GM19438 (cell line): ENCODE results near the gene PLEKHA4.
"Not testable (repeated sequence)": the region's sequence is repeated elsewhere in the genome, so short reads cannot be mapped to it uniquely, and the experiment has no call there.

Experiments used
- ATAC-seq: cut with Tn5 transposase; IDR thresholded peaks from one replicate; pipeline ENCODE4 v1.9.1; 2021; ENCODE audit warnings: low read depth; ENCODE audit not compliant: unreplicated experiment

PLEKHA4 gene

GRCh38 chr19:48868114-48868886 lies at the start of gene PLEKHA4:
Gene PLEKHA4 (minus strand): TSS chr19:48868617. CDS start chr19:48867620, 997 bp downstream.
- no peak for ATAC-seq

- no peak for ATAC-seq
These were observed 49.7 kb upstream of the PLEKHA4 start for GRCh38 chr19:48918071-48918470.

- ATAC-seq, result no peak
These were observed 47.3 kb upstream of the PLEKHA4 start for GRCh38 chr19:48915757-48916156.

GRCh38 chr19:48914181-48914580 lies 45.8 kb upstream of the PLEKHA4 start:
- ATAC-seq, result no peak

- no peak for ATAC-seq
These were observed 44.9 kb upstream of the PLEKHA4 start for GRCh38 chr19:48913114-48913889.

GRCh38 chr19:48910803-48911202 lies 42.4 kb upstream of the PLEKHA4 start:
- no peak for ATAC-seq

GRCh38 chr19:48909424-48910077 lies 41.1 kb upstream of the PLEKHA4 start:
- ATAC-seq, result not testable (repeated sequence)

- no peak for ATAC-seq
These were observed 39.3 kb upstream of the PLEKHA4 start for GRCh38 chr19:48907671-48908070.

GRCh38 chr19:48906324-48906723 lies 37.9 kb upstream of the PLEKHA4 start:
- no peak for ATAC-seq

GRCh38 chr19:48905664-48906063 lies 37.2 kb upstream of the PLEKHA4 start:
- no peak for ATAC-seq

GRCh38 chr19:48903788-48904187 lies 35.4 kb upstream of the PLEKHA4 start:
- ATAC-seq, result not testable (repeated sequence)

- not testable (repeated sequence) for ATAC-seq
These were observed 33.9 kb upstream of the PLEKHA4 start for GRCh38 chr19:48902291-48902690.

- no peak for ATAC-seq
These were observed 32.3 kb upstream of the PLEKHA4 start for GRCh38 chr19:48900477-48901406.

GRCh38 chr19:48899781-48900476 lies 31.5 kb upstream of the PLEKHA4 start, which contains the start of gene NUCB1:
Gene NUCB1 (plus strand): TSS chr19:48900312. CDS start chr19:48900797, 485 bp downstream.
- ATAC-seq, result peak; percentile 85

- not testable (repeated sequence) for ATAC-seq
These were observed 31.0 kb upstream of the PLEKHA4 start for GRCh38 chr19:48899386-48899749.

GRCh38 chr19:48897181-48897580 lies 28.8 kb upstream of the PLEKHA4 start:
- no peak for ATAC-seq

GRCh38 chr19:48896191-48896720 lies 27.8 kb upstream of the PLEKHA4 start:
- ATAC-seq, result no peak

- no peak for ATAC-seq
These were observed 26.8 kb upstream of the PLEKHA4 start for GRCh38 chr19:48895226-48895625.

GRCh38 chr19:48890551-48890950 lies 22.1 kb upstream of the PLEKHA4 start:
- ATAC-seq, result no peak
